Transverse colon (tissue), 4 donors: ENCODE measurements around the gene RPL35. TPM values are rescaled to one million over a fixed set of nuclear protein-coding genes. Genes with fewer than 3 reads are reported as not detected.

Experiments used
- DNase-seq: peaks from one replicate; pipeline ENCODE4 v3.0.0-alpha.2; 2019
- H3K27ac ChIP-seq, 4 donors: fragments of 200-600 bp; sonication (generic); 2 replicates each; pipeline ENCODE4 v1.5.1; 2016 to 2018; ENCODE audit warnings: inconsistent platforms in 4 of 4
- H3K27me3 ChIP-seq: fragments of 200-600 bp; sonication (generic); 2 replicates; pipeline ENCODE4 v1.5.1; 2017; ENCODE audit warnings: inconsistent platforms
- H3K36me3 ChIP-seq, 4 donors: fragments of 200-600 bp; sonication (generic); 2 replicates each; pipeline ENCODE4 v1.5.1; 2017 to 2019; ENCODE audit warnings: inconsistent platforms in 4 of 4
- H3K4me1 ChIP-seq, 4 donors: fragments of 200-600 bp; sonication (generic); 2 replicates each; pipeline ENCODE4 v1.5.1; 2017 to 2020; ENCODE audit warnings: inconsistent platforms in 4 of 4
- H3K4me3 ChIP-seq, 4 donors: fragments of 200-600 bp; sonication (generic); 1 replicate in 1 of 4; 2 replicates in 3 of 4; pipeline versions ENCODE4 v1.5.1 to v1.6.1; 2017 to 2019; ENCODE audit warnings: inconsistent platforms in 4 of 4
- H3K9me3 ChIP-seq, 2 donors: fragments of 200-600 bp; sonication (generic); 2 replicates each; pipeline ENCODE4 v1.5.1; 2017 to 2019; ENCODE audit warnings: inconsistent platforms in 2 of 2
- EP300 ChIP-seq: sonication (generic); formaldehyde crosslinking; IDR thresholded peaks from one replicate; pipeline ENCODE4 v1.6.1; 2017; ENCODE audit warnings: antibody characterized with exemption, low read depth
- POLR2A ChIP-seq: fragments of 450-650 bp; IDR thresholded peaks from one replicate; pipeline ENCODE4 v1.6.1; 2016; ENCODE audit warnings: antibody characterized with exemption, mild to moderate bottlenecking, moderate library complexity
- POLR2AphosphoS5 ChIP-seq, 3 donors: sonication (generic); formaldehyde crosslinking; IDR thresholded peaks; one replicate each; pipeline ENCODE4 v1.6.1; 2016; ENCODE audit warnings: antibody characterized with exemption in 3 of 3
- WGBS, 2 donors: methylation state at CpG; one replicate each; pipeline ENCODE4 v1.1.5; 2018; ENCODE audit warnings: low coverage in 1 of 2; 5-methylcytosine and 5-hydroxymethylcytosine counted together
- in situ Hi-C, 4 donors: fragments of 200-750 bp; cut with MboI; loops; one replicate each; pipeline versions ENCODE4 v1.15.0 to v1.15.1; 2017; ENCODE audit warnings: low sequenced_read_pairs in 3 of 4, low pct_ligation_motif_present in 1 of 4, low pct_unique_long_range_greater_than_20kb in 1 of 4
- intact Hi-C: fragments of 100-400 bp; cut with DNase I; formaldehyde crosslinking; loops from one replicate; pipeline ENCODE4 v1.15.1; 2023; ENCODE audit warnings: low total_unique reads
- total RNA-seq, 4 donors: library from RNA; depleted of rRNA; stranded (reverse); fragments of >200 nt; gene quantifications; one replicate each; pipeline ENCODE4 v1.1.0, GENCODE V29; 2016
- TF ChIP-seq, protein P1 (sequence below), 5 experiments: fragments of 200-600 bp in 3 of 5; fragments of 450-650 bp in 2 of 5; sonication (generic) in 3 of 5; IDR thresholded peaks; 1 replicate in 2 of 5; 2 replicates in 3 of 5; pipeline ENCODE4 v1.5.1; 2016 to 2017; ENCODE audit warnings: antibody characterized with exemption in 5 of 5, inconsistent platforms in 3 of 5, mild to moderate bottlenecking in 2 of 5, moderate library complexity in 1 of 5

RPL35 gene
- total RNA-seq, 4 donors from 2014 or later = 498 to 3,953 (median 1,382) TPM

DNA sequence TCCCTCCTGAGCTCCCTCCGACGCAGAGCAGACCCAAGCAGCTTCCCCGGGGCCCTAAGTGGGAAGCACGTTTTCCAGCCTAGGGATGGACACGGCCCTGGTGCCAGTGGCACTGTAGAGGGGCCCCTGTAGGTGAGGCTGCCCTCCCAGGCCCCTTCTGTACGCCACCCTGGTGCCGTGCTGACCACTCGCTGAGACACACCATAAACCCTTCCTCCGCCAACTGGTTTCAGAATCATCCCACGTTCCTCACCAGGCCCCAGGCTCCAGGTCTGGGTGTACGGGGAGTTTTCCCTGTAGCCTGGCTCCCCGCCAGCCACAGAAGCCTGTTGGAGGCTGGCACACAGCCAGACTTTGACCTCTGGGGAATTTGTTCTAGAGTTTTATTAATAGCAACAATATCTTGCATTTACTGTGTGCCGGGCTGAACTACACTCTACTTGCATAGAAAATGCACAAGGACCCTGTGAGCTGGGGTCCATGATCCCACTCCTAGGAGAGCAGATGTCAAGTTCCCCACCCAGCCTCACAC lies 26.7 kb downstream of the RPL35 start:
- Histone ChIP-seq H3K9me3 (no peaks in the 10 kb centered on the region), H3K27ac (peak overlapping the region in 3 of 4 donors; percentile 40 to 48 (median 42)), H3K4me3 (no peak overlapping the region), H3K4me1 (peaks cover 12 to 23% (median 17%) of the 10 kb centered on the region in 4 donors), H3K27me3 (no peaks in the 10 kb centered on the region), H3K36me3 (no peaks in the 10 kb centered on the region)
- intact Hi-C loops (no loop called here), in situ Hi-C loops (no loop called here)
- WGBS, 2 donors = 46 to 60% methylated on average over 4 to 13 of the region's 13 CpGs
- TF ChIP-seq, protein P1, sequence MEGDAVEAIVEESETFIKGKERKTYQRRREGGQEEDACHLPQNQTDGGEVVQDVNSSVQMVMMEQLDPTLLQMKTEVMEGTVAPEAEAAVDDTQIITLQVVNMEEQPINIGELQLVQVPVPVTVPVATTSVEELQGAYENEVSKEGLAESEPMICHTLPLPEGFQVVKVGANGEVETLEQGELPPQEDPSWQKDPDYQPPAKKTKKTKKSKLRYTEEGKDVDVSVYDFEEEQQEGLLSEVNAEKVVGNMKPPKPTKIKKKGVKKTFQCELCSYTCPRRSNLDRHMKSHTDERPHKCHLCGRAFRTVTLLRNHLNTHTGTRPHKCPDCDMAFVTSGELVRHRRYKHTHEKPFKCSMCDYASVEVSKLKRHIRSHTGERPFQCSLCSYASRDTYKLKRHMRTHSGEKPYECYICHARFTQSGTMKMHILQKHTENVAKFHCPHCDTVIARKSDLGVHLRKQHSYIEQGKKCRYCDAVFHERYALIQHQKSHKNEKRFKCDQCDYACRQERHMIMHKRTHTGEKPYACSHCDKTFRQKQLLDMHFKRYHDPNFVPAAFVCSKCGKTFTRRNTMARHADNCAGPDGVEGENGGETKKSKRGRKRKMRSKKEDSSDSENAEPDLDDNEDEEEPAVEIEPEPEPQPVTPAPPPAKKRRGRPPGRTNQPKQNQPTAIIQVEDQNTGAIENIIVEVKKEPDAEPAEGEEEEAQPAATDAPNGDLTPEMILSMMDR (IDR thresholded peaks at IDR 0.05) = no peak
- TF ChIP-seq POLR2A (no peak), POLR2AphosphoS5 (IDR thresholded peaks at IDR 0.05) (no peak), EP300 (no peak)
- peak; percentile 64 for DNase-seq

DNA sequence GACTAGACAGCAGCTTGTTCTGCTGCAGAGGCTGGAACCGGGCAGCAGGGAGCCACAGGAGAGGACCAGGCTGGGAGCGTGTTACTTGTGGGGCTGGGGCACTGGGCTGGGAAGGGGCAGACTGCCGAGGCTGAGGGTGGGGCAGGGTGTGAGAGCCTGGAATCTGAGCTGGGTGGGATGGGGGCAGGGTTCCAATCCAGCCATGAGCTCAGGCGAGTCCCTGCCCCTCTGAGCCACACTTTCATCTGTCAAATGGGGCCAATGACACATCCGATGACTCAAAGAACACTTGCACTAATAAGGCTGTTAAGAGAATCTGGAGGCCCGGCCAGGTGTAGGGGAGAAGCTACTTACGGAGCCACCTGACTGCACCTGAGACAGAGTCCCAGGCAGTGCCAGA lies 27.2 kb downstream of the RPL35 start:
- H3K9me3 ChIP-seq = no peaks in the 10 kb centered on the region
- no peak for TF ChIP-seq EP300
- TF ChIP-seq POLR2AphosphoS5 (IDR thresholded peaks at IDR 0.05) = no peak
- TF ChIP-seq, protein P1 (IDR thresholded peaks at IDR 0.05) = no peak
- no peak for TF ChIP-seq POLR2A
- H3K27ac ChIP-seq = peak overlapping the region in 3 of 4 donors; percentile 40 to 43 (median 42)
- intact Hi-C loops (no loop called here), in situ Hi-C loops (no loop called here)
- 47% methylated on average over 6 of the region's 7 CpGs; no CpG with 5 or more reads in 1 of the 2 donors for WGBS, 2 donors
- H3K27me3 ChIP-seq = no peaks in the 10 kb centered on the region
- peaks cover 12 to 23% (median 17%) of the 10 kb centered on the region in 4 donors for H3K4me1 ChIP-seq
- no peak overlapping the region for H3K4me3 ChIP-seq
- DNase-seq = no peak
- no peaks in the 10 kb centered on the region for H3K36me3 ChIP-seq

GRCh38 chr9:124831642-124832364 lies 30.0 kb downstream of the RPL35 start:
- in situ Hi-C loops (no loop called here), intact Hi-C loops (no loop called here)
- Histone ChIP-seq H3K27me3 (no peaks in the 10 kb centered on the region), H3K4me3 (no peak overlapping the region), H3K4me1 (peaks cover 12 to 23% (median 17%) of the 10 kb centered on the region in 4 donors), H3K27ac (peak overlapping the region; percentile 63 to 84 (median 72)), H3K9me3 (no peaks in the 10 kb centered on the region), H3K36me3 (no peaks in the 10 kb centered on the region)
- WGBS, 2 donors = 78% methylated on average over 9 of the region's 9 CpGs; no CpG with 5 or more reads in 1 of the 2 donors
- TF ChIP-seq, protein P1 (IDR thresholded peaks at IDR 0.05) = no peak
- no peak for TF ChIP-seq EP300
- TF ChIP-seq POLR2AphosphoS5 (IDR thresholded peaks at IDR 0.05) = no peak
- no peak for TF ChIP-seq POLR2A
- no peak for DNase-seq

- in situ Hi-C loops = no loop called here
- WGBS, 2 donors = 76% methylated on average over 4 of the region's 4 CpGs; no CpG with 5 or more reads in 1 of the 2 donors
These were observed 31.2 kb downstream of the RPL35 start for GRCh38 chr9:124830593-124830992.

More at GRCh38 chr9:124830593-124830992, 31.2 kb downstream of the RPL35 start:
- H3K36me3 ChIP-seq = no peaks in the 10 kb centered on the region
- H3K4me3 ChIP-seq = no peak overlapping the region
- peaks cover 12 to 23% (median 17%) of the 10 kb centered on the region in 4 donors for H3K4me1 ChIP-seq
- no peak for TF ChIP-seq POLR2AphosphoS5 (IDR thresholded peaks at IDR 0.05)
- TF ChIP-seq, protein P1 (IDR thresholded peaks at IDR 0.05) = no peak
- no peak for TF ChIP-seq POLR2A
- no peak for TF ChIP-seq EP300
- no peaks in the 10 kb centered on the region for H3K9me3 ChIP-seq
- no peaks in the 10 kb centered on the region for H3K27me3 ChIP-seq
- H3K27ac ChIP-seq = no peak overlapping the region
- intact Hi-C loops = no loop called here
- DNase-seq = no peak
